ENCODE data around the gene OTOS.

Gene OTOS

DNA sequence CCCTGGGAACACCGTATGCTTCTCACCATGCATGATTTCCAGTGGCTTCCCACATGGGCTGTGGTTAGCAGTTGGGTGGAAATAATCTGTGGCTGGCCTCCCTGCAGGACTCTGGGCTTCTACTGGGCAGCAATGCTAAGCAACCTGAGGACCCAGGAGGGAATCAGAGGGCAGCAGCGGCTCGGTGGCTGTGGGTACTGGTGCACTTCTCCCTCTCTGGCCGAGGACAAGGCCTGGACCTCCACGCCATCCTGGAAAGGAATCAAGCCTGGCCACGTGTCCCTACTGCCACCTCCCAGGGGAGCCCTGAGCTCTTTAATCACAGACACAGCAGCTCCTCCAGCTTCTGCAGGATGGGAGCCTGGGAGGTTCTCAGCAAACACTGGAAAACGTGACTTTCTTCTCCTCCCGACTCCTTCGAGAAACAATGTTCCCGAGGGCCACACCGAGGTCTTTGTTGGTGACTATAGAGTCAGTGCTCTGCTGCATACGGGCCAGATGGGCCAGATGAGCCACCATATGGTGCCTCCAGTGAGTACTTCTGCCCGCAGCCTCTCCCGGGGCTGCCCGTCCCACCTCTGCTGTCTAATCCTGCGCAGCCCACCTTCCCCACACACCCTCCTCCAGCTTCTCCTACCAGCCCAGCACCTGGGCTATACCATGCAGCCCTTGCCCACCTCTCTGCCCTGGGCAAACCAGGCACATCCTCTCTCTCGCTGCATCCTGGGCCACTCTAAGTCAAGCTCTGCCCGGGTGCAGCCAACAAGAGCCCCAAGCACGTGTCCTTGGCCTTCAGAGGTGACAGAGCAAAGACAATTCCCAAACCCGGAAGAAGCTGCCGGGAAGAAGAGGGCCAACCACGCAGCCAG is 42.8 kb upstream of the OTOS start:
- DNase-seq (ENCODE audit: low spot score): no peak
- TF ChIP-seq, protein P1, sequence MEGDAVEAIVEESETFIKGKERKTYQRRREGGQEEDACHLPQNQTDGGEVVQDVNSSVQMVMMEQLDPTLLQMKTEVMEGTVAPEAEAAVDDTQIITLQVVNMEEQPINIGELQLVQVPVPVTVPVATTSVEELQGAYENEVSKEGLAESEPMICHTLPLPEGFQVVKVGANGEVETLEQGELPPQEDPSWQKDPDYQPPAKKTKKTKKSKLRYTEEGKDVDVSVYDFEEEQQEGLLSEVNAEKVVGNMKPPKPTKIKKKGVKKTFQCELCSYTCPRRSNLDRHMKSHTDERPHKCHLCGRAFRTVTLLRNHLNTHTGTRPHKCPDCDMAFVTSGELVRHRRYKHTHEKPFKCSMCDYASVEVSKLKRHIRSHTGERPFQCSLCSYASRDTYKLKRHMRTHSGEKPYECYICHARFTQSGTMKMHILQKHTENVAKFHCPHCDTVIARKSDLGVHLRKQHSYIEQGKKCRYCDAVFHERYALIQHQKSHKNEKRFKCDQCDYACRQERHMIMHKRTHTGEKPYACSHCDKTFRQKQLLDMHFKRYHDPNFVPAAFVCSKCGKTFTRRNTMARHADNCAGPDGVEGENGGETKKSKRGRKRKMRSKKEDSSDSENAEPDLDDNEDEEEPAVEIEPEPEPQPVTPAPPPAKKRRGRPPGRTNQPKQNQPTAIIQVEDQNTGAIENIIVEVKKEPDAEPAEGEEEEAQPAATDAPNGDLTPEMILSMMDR (IDR thresholded peaks at IDR 0.05; ENCODE audit: borderline replicate concordance, control extremely low read depth, extremely low read depth, insufficient read depth, missing control alignments): no peak
- in situ Hi-C loops (cut with MboI; ENCODE audit: low sequenced_read_pairs, unreplicated experiment): no loop called here

DNA sequence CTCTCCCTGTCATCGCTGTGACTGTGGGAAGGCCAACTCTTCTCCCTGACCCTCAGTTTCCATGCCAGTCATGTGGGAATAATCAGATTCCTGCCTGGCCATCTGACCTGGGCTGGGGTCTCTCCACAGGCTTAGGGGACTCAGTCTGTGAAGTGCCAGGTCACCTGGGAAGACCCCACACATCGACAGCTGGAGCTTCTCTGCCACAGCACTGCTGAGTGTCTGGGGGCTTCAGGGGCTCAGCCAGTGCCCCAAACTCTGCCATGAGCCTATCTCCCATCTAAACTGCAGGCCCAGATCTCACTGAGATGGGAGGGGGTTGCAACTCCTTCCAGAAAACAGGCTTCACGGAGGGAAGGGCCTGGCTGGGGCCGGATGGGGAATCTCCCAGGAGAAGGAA is 42.0 kb upstream of the OTOS start:
- in situ Hi-C loops (cut with MboI; ENCODE audit: low sequenced_read_pairs, unreplicated experiment): no loop called here
- no peak for DNase-seq (ENCODE audit: low spot score)
- TF ChIP-seq, protein P1 (IDR thresholded peaks at IDR 0.05; ENCODE audit: borderline replicate concordance, control extremely low read depth, extremely low read depth, insufficient read depth, missing control alignments): no peak

DNA sequence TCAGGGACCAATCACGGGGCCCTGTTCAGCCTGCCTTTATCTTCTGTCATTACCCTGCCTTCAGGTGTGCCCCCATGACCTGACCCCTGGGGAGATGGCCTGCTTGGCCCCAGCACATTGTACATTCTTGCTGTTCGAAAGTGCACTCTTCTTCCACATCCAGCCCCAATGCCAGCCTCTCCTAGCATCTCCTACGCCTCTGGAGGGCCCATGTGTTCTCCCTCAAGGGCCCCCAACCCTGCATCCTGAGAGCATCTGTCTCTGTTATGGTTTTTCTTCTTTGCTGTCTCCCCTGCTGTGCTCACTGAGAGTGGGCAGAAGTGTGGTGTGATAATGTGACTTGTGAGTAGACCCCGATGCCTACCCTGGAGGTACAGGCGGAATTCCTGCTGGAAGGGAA is 41.5 kb upstream of the OTOS start:
- TF ChIP-seq, protein P1 (IDR thresholded peaks at IDR 0.05; ENCODE audit: borderline replicate concordance, control extremely low read depth, extremely low read depth, insufficient read depth, missing control alignments): no peak
- in situ Hi-C loops (cut with MboI; ENCODE audit: low sequenced_read_pairs, unreplicated experiment): no loop called here
- no peak for DNase-seq (ENCODE audit: low spot score)

DNA sequence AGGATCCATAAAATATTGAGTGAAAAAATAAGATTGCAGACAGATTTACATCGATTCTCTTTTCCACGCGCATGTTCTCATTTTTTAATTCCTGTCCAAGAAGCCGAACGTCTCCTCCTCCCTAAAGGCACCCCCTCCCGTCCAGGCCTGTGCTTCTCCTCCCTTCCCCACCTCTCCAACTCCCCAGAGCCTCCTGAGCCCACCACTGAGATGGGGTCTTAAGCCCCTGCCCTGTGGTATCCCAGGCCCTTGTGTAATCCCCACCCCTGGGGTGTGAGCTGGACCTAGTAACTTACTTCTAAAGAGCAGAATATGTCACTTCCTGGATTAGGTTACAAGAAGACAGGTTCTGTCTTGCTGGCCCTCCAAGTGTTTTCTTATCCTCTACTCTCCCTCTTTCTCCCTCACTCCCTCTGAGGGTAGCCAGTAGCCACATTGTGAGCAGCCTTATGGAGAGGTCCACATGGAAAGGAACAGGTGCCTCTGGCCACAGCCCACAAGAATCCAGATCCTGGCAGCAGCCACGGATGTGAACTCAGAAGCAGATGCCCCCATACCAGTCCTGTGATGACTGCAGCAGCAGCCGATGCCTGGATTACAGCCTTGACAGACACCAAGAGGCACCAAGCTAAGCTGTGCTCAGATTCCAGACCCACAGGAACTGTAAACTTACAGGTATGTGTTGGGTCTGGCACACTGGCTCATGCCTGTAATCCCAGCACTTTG is 39.6 kb upstream of the OTOS start:
- TF ChIP-seq, protein P1 (IDR thresholded peaks at IDR 0.05; ENCODE audit: borderline replicate concordance, control extremely low read depth, extremely low read depth, insufficient read depth, missing control alignments): no peak
- in situ Hi-C loops (cut with MboI; ENCODE audit: low sequenced_read_pairs, unreplicated experiment): no loop called here
- DNase-seq (ENCODE audit: low spot score): no peak

DNA sequence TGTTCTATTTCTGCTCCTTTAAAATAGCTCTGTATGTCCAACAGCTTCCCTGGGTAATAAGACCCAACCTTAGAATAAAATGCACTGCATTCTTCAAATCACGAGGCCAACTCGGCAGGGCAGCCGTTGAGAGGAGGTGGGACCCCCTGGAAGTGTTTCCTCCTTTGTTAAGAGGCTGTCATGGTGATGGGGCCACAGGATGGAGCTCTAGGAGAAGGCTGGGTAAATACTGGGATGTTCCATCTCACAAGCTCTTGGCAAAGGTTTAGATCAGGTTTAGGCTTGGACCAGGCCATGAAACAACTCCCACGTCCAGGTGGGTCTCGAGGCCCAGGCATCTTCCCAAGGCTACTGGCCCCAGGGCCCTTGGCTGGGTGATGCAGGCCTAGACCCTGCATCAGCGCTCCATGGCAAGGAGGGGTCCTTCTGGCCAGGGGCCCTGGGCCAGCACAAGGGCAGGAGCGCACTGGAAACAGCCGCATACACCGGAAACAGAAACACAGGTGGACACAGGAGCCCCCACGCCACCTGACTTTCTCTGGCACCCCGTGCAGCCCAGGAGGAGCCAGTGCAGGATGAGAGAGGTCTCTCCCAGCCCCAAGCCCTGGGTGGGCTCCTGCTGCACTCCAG is 38.8 kb upstream of the OTOS start:
- in situ Hi-C loops (cut with MboI; ENCODE audit: low sequenced_read_pairs, unreplicated experiment): no loop called here
- TF ChIP-seq, protein P1 (IDR thresholded peaks at IDR 0.05; ENCODE audit: borderline replicate concordance, control extremely low read depth, extremely low read depth, insufficient read depth, missing control alignments): no peak

DNA sequence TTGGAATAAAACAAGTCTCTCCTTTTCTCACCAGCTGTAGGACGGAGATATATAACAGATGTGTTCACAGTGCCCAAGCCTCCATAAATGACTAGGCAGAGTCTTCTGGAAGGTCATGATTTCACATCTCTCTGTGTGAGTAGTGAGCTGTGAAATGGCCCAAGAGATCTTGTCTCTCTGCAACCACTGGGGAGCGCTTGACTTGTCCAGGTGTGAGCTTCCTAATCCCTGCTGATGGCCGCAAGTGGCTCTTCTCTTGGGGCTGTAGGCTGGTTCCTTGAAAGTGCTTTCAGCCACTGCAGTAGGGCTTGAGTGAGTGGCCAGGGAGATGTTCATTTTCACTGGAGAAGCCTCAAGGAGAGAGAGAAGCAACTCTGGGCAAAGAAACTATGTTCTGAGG is 38.1 kb upstream of the OTOS start:
- TF ChIP-seq, protein P1 (IDR thresholded peaks at IDR 0.05; ENCODE audit: borderline replicate concordance, control extremely low read depth, extremely low read depth, insufficient read depth, missing control alignments): no peak
- no peak for DNase-seq (ENCODE audit: low spot score)
- in situ Hi-C loops (cut with MboI; ENCODE audit: low sequenced_read_pairs, unreplicated experiment): no loop called here

More for the DNA sequence above, 38.8 kb upstream of the OTOS start:
- no peak for DNase-seq (ENCODE audit: low spot score)
